Stimulated activated memory B cell treated with anti-CD40 and anti-IgM and Interleukin-4, amounts not matched to agents 10 μg/mL and 1 μg/mL and 100 μg/mL, for 72 hours (primary cell): Measurements from ENCODE around the gene PCDHGA10.
A peak's percentile ranks its signal among the peaks of the same experiment; 100 is the strongest.
"Not testable (repeated sequence)": the region's sequence is repeated elsewhere in the genome, so short reads cannot be mapped to it uniquely, and the experiment has no call there.

Experiments used
- ATAC-seq: fragments of 150-1000 bp; cut with Tn5 transposase; 2 replicates; pipeline ENCODE4 v1.10.0; 2021
- H3K27ac Mint-ChIP-seq: one replicate; pipeline ENCODE4 v1.8.0; 2022; ENCODE audit warnings: mild to moderate bottlenecking, mixed read lengths
- H3K27me3 Mint-ChIP-seq: one replicate; pipeline ENCODE4 v1.8.0; 2022; ENCODE audit warnings: mixed read lengths
- H3K36me3 Mint-ChIP-seq: one replicate; pipeline ENCODE4 v1.8.0; 2022; ENCODE audit warnings: mixed read lengths
- H3K4me1 Mint-ChIP-seq: one replicate; pipeline ENCODE4 v1.8.0; 2022; ENCODE audit warnings: mixed read lengths
- H3K4me3 Mint-ChIP-seq: one replicate; pipeline ENCODE4 v1.8.0; 2022; ENCODE audit warnings: mild to moderate bottlenecking, moderate library complexity, mixed read lengths
- H3K9me3 Mint-ChIP-seq: one replicate; pipeline ENCODE4 v1.8.0; 2022; ENCODE audit warnings: mixed read lengths

PCDHGA10 gene

DNA sequence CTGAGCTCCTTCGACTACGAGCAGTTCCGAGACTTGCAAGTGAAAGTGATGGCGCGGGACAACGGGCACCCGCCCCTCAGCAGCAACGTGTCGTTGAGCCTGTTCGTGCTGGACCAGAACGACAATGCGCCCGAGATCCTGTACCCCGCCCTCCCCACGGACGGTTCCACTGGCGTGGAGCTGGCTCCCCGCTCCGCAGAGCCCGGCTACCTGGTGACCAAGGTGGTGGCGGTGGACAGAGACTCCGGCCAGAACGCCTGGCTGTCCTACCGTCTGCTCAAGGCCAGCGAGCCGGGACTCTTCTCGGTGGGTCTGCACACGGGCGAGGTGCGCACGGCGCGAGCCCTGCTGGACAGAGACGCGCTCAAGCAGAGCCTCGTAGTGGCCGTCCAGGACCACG lies 19.5 kb downstream of the PCDHGA10 start:
- Mint-ChIP-seq H3K4me3 (peak overlapping the region; percentile 77), H3K27me3 (peaks cover 42% of the 10 kb centered on the region), H3K27ac (peak overlapping the region; percentile 31), H3K4me1 (peaks cover 19% of the 10 kb centered on the region), H3K36me3 (peaks cover 20% of the 10 kb centered on the region)
- H3K9me3 Mint-ChIP-seq, ATAC-seq: not testable (repeated sequence)

GRCh38 chr5:141432726-141433125 lies 19.9 kb downstream of the PCDHGA10 start:
- peaks cover 19% of the 10 kb centered on the region for H3K4me1 Mint-ChIP-seq
- not testable (repeated sequence) for ATAC-seq, H3K9me3 Mint-ChIP-seq, H3K4me3 Mint-ChIP-seq, H3K27ac Mint-ChIP-seq
- peaks cover 42% of the 10 kb centered on the region for H3K27me3 Mint-ChIP-seq
- H3K36me3 Mint-ChIP-seq: peaks cover 18% of the 10 kb centered on the region

DNA sequence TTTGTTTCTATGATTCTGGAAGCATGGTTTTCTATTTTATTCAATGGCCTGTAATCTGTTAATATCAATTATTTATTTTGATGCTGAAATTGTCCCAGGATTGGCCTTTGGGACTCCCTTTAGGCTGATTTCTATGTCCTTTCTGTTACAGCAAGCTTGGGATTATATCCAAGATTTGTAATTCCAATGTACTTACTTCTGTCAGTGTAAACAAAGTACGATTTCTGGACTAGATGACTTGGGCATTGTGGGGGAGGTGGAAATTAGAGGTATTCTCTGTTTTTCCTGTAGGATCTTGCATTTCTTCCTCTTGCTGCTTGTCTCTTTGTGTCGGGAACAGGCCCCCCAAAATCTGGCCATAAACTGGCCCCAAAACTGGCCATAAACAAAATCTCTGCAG lies 21.2 kb downstream of the PCDHGA10 start:
- Mint-ChIP-seq H3K4me3 (no peak overlapping the region), H3K9me3 (peaks cover 6% of the 10 kb centered on the region), H3K36me3 (peaks cover 9% of the 10 kb centered on the region), H3K27ac (no peak overlapping the region), H3K27me3 (peaks cover 32% of the 10 kb centered on the region), H3K4me1 (peaks cover 19% of the 10 kb centered on the region)
- ATAC-seq: no peak

GRCh38 chr5:141437221-141437620 lies 24.4 kb downstream of the PCDHGA10 start:
- Mint-ChIP-seq H3K36me3 (peaks cover 9% of the 10 kb centered on the region), H3K4me3 (no peak overlapping the region), H3K4me1 (peaks cover under 1% of the 10 kb centered on the region), H3K9me3 (peaks cover 7% of the 10 kb centered on the region), H3K27ac (no peak overlapping the region), H3K27me3 (peaks cover 13% of the 10 kb centered on the region)
- ATAC-seq: no peak

DNA sequence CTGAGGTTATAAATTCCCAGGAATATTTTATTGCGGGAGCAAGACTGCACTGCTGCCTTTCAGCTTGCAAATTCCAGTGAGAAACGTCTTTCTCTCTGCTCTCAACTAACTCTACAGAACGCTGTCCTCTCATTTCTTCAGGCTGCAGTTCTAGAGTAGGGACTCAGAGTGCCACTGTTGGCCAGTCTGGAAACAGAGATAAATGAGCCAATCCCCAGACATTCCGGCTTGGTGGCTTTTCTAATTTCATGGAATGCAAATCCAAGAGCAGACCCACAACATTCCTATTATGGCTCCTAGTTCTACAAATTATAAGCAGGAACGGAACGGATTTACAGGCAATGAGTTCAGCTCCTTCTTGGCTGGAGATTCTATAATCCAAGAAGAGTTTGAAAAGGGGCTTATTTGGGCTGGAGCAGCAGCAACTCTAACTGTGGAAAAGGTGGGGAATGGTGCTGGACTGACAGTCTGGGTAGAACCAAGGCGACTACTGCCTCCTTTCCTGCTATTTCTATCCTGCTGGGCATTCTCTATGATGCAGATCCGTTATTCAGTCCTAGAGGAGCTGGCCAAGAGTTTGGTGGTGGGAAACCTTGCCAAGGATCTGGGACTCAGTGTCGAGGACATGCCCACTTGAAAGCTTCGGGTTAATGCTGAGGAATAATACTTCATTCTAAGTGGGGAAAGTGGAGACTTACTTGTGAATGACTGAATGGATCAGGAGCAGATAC lies 26.8 kb downstream of the PCDHGA10 start:
- Mint-ChIP-seq H3K4me3 (no peak overlapping the region), H3K36me3 (no peaks in the 10 kb centered on the region), H3K27ac (no peak overlapping the region)

GRCh38 chr5:141440341-141440740 lies 27.6 kb downstream of the PCDHGA10 start:
- peaks cover 5% of the 10 kb centered on the region for H3K4me1 Mint-ChIP-seq
- H3K27me3 Mint-ChIP-seq: peaks cover 3% of the 10 kb centered on the region
- H3K27ac Mint-ChIP-seq: no peak overlapping the region
- H3K4me3 Mint-ChIP-seq: no peak overlapping the region
- H3K9me3 Mint-ChIP-seq: peaks cover 3% of the 10 kb centered on the region
- no peaks in the 10 kb centered on the region for H3K36me3 Mint-ChIP-seq
- ATAC-seq: no peak

More for the DNA sequence above, 26.8 kb downstream of the PCDHGA10 start:
- ATAC-seq: no peak
- peaks cover 3% of the 10 kb centered on the region for H3K9me3 Mint-ChIP-seq
- H3K27me3 Mint-ChIP-seq: no peaks in the 10 kb centered on the region
- H3K4me1 Mint-ChIP-seq: peaks cover 5% of the 10 kb centered on the region

DNA sequence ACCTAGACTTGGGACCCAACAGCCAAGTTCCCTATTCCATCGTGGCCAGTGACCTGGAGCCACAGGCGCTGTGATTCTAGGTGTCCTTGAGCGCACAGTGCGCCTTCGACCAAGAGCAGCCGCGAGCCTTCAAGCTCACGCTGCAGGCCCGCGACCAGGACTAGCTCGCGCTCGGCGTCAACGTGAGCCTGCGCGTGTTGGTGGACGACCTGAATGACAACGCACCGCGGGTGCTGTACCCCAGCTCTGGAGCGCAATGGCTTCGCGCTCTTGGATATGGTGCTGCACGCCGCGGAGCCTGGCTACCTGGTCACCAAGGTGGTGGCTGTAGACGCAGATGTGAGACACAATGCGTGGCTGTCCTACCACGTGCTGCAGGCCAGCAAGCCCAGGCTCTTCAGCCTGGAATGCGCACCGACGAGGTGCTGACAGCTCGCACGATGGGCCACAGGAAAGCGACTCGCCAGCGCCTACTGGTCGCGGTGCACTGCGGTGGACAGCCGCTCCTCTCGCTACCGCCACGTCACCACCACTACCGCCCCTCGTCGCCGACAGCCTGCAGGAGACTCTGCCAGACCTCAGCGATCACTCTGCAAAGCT lies 28.9 kb downstream of the PCDHGA10 start:
- H3K4me1 Mint-ChIP-seq: peaks cover 5% of the 10 kb centered on the region

GRCh38 chr5:141465351-141465750 lies 52.6 kb downstream of the PCDHGA10 start:
- no peaks in the 10 kb centered on the region for H3K27me3 Mint-ChIP-seq
- ATAC-seq: no peak
- H3K4me3 Mint-ChIP-seq: no peak overlapping the region
- H3K4me1 Mint-ChIP-seq: no peaks in the 10 kb centered on the region
- no peaks in the 10 kb centered on the region for H3K9me3 Mint-ChIP-seq
- no peak overlapping the region for H3K27ac Mint-ChIP-seq
- peaks cover 6% of the 10 kb centered on the region for H3K36me3 Mint-ChIP-seq

More for the DNA sequence above, 28.9 kb downstream of the PCDHGA10 start:
- no peaks in the 10 kb centered on the region for H3K36me3 Mint-ChIP-seq
- H3K9me3 Mint-ChIP-seq: peaks cover 3% of the 10 kb centered on the region
- ATAC-seq: no peak
- no peak overlapping the region for H3K27ac Mint-ChIP-seq
- H3K27me3 Mint-ChIP-seq: peaks cover 12% of the 10 kb centered on the region
- no peak overlapping the region for H3K4me3 Mint-ChIP-seq
